Kidney (tissue), 14 donors: ENCODE results near the gene ITGA4. TPM values are rescaled to one million over a fixed set of nuclear protein-coding genes. Genes with fewer than 3 reads are reported as not detected.

ENCODE experiments used
- DNase-seq, 5 donors: peaks; one replicate each; pipeline ENCODE4 v3.0.0-alpha.2; 2013 to 2020
- FAIRE-seq: peaks from 2 replicates; lab custom pipeline; 2012; peaks lifted over from hg19 to GRCh38; lab: Jason Lieb, UNC
- H3K27ac ChIP-seq, 2 donors: one replicate each; pipeline ENCODE4 v1.7.0; 2013; ENCODE audit warnings: low read depth in 2 of 2, low read length in 2 of 2, inconsistent platforms in 1 of 2
- H3K27me3 ChIP-seq: one replicate; pipeline ENCODE4 v1.7.1; 2013; ENCODE audit warnings: low read length, inconsistent platforms; ENCODE audit not compliant: control insufficient read depth, insufficient read depth
- H3K36me3 ChIP-seq, 3 donors: one replicate each; pipeline versions ENCODE4 v1.7.0 to v1.7.1; 2013; ENCODE audit warnings: low read length in 3 of 3, control low read depth in 1 of 3, inconsistent platforms in 1 of 3; ENCODE audit not compliant: insufficient read depth in 3 of 3, control insufficient read depth in 2 of 3
- H3K4me1 ChIP-seq, 3 donors: one replicate each; pipeline versions ENCODE4 v1.7.0 to v1.7.1; 2013; ENCODE audit warnings: low read length in 3 of 3, inconsistent platforms in 1 of 3, low read depth in 1 of 3; ENCODE audit not compliant: control insufficient read depth in 2 of 3, insufficient read depth in 2 of 3
- H3K4me3 ChIP-seq, 3 donors: one replicate each; pipeline versions ENCODE4 v1.7.0 to v1.8.1; 2013; ENCODE audit warnings: low read length in 3 of 3, control low read depth in 1 of 3, inconsistent platforms in 1 of 3
- H3K9ac ChIP-seq, 3 donors: one replicate each; pipeline versions ENCODE4 v1.7.0 to v1.7.1; 2013; ENCODE audit warnings: low read length in 3 of 3, control low read depth in 1 of 3, inconsistent platforms in 1 of 3
- H3K9me3 ChIP-seq, 3 donors: one replicate each; pipeline versions ENCODE4 v1.7.0 to v1.7.1; 2013; ENCODE audit warnings: low read length in 3 of 3, control low read depth in 1 of 3, inconsistent platforms in 1 of 3; ENCODE audit not compliant: control insufficient read depth in 2 of 3, insufficient read depth in 1 of 3
- CTCF ChIP-seq: IDR thresholded peaks from 3 replicates; pipeline ENCODE4 v1.5.1; 2012; ENCODE audit warnings: mild to moderate bottlenecking, moderate library complexity, borderline replicate concordance; ENCODE audit not compliant: insufficient read depth; ENCODE audit errors: extremely low read depth
- intact Hi-C: fragments of 100-400 bp; cut with DNase I; formaldehyde crosslinking; loops from one replicate; pipeline ENCODE4 v1.11.1; 2022
- polyA plus RNA-seq: library from polyadenylated mRNA; stranded (reverse); fragments of 350-450 nt; fragmentation: Illumina TruSeq; extraction: RNeasy Lipid Tissue Mini Kit (QIAGEN cat#74804); gene quantifications from one replicate; pipeline ENCODE4 v1.2.3, GENCODE V29; 2014; ENCODE audit warnings: low read depth, low replicate concordance; ENCODE audit not compliant: insufficient read depth
- total RNA-seq: library from RNA; stranded (reverse); fragmentation: NEBNext Ultra II Directional; extraction: Animal tissue kit (Norgen Biotek cat#: 25700); gene quantifications from one replicate; pipeline ENCODE4 v1.2.1, GENCODE V29; 2021
- donor health status: control.
- donor health status: control.
- donor health status: control.
- donor health status: control.
- donor health status: control.
- donor health status: DM: yes; HTN: yes; CAD: no.
- donor health status: Normal renal cell carcinoma (clear cell type).

Gene ITGA4
- total and polyA plus RNA-seq, 2 donors from 2014 or later: 0.39 to 23.5 TPM

GRCh38 chr2:181465676-181466375 is 8.6 kb downstream of the ITGA4 start:
- Histone ChIP-seq H3K9me3 (no peaks in the 10 kb centered on the region), H3K9ac (no peak overlapping the region), H3K27ac (no peak overlapping the region), H3K27me3 (no peaks in the 10 kb centered on the region), H3K4me1 (no peaks in the 10 kb centered on the region), H3K36me3 (no peaks in the 10 kb centered on the region), H3K4me3 (no peak overlapping the region)
- DNase-seq: no peak
- intact Hi-C loops: no loop called here
- TF ChIP-seq CTCF: no peak
- no peak for FAIRE-seq

GRCh38 chr2:181466661-181467576 is 9.7 kb downstream of the ITGA4 start:
- intact Hi-C loops: no loop called here
- no peak overlapping the region for H3K27ac ChIP-seq
- H3K9me3 ChIP-seq: no peaks in the 10 kb centered on the region
- no peak for FAIRE-seq
- no peak overlapping the region for H3K4me3 ChIP-seq
- no peaks in the 10 kb centered on the region for H3K36me3 ChIP-seq
- H3K27me3 ChIP-seq: no peaks in the 10 kb centered on the region
- H3K9ac ChIP-seq: no peak overlapping the region
- TF ChIP-seq CTCF: peak; percentile 60
- peak in 4 of 5 donors; percentile 31 to 78 (median 56) for DNase-seq
- no peaks in the 10 kb centered on the region for H3K4me1 ChIP-seq

- no peak overlapping the region for H3K4me3 ChIP-seq
- FAIRE-seq (no peak), DNase-seq (no peak)
- no peaks in the 10 kb centered on the region for H3K36me3 ChIP-seq
- TF ChIP-seq CTCF: no peak
- intact Hi-C loops: no loop called here
- no peaks in the 10 kb centered on the region for H3K9me3 ChIP-seq
- H3K27me3 ChIP-seq: no peaks in the 10 kb centered on the region
- no peak overlapping the region for H3K9ac ChIP-seq
- H3K4me1 ChIP-seq: no peaks in the 10 kb centered on the region
- H3K27ac ChIP-seq: no peak overlapping the region
Measured at GRCh38 chr2:181467966-181468707, 11.0 kb downstream of the ITGA4 start.
